ENCODE results near the gene PDE7B.

GRCh38 chr6:136230219-136230853 lies 378.8 kb downstream of the PDE7B start:
- TF ChIP-seq POLR2AphosphoS5 (IDR thresholded peaks at IDR 0.05), result no peak
- TF ChIP-seq POLR2A (IDR thresholded peaks at IDR 0.05; ENCODE audit: low read depth), result no peak
- no peak for TF ChIP-seq CTCF (IDR thresholded peaks at IDR 0.05)
- no peak for TF ChIP-seq EP300 (IDR thresholded peaks at IDR 0.05)
